A673 (cell line): ENCODE measurements around the gene FARP2. TPM values are rescaled to one million over a fixed set of nuclear protein-coding genes. Genes with fewer than 3 reads are reported as not detected.

Source experiments
- BruUV-seq: library from RNA; stranded (reverse); fragments of 400-500 nt; replicated peaks from 2 replicates; lab custom pipeline; 2021; lab: Mats Ljungman, UMichigan
- CTCF ChIA-PET: fragments of 300-600 bp; sonication (Branson Sonifier 250); formaldehyde crosslinking; loops from one replicate; lab custom pipeline; 2022; ENCODE audit warnings: antibody characterized with exemption; lab: Charles Lee
- POLR2A ChIA-PET: fragments of 300-600 bp; sonication (Branson Sonifier 250); formaldehyde crosslinking; loops from one replicate; lab custom pipeline; 2022; ENCODE audit warnings: antibody characterized with exemption; ENCODE audit not compliant: low non-redundant PET; lab: Charles Lee
- DNase-seq: peaks from one replicate; pipeline ENCODE4 v3.0.0-alpha.2; 2015; ENCODE audit warnings: low spot score
- H3K27ac ChIP-seq: fragments of 200-600 bp; sonication (generic); 2 replicates; pipeline ENCODE4 v1.5.1; 2016; ENCODE audit warnings: mixed run types, low read depth, mild to moderate bottlenecking, mixed read lengths, antibody characterized with exemption, low read length; ENCODE audit not compliant: poor library complexity, severe bottlenecking
- H3K27me3 ChIP-seq: fragments of 200-600 bp; sonication (generic); replicated peaks from 2 replicates; pipeline ENCODE4 v1.6.1; 2017; ENCODE audit warnings: mixed run types, low read depth, mild to moderate bottlenecking, mixed read lengths, antibody characterized with exemption, low read length; ENCODE audit not compliant: insufficient read depth, poor library complexity
- H3K36me3 ChIP-seq: fragments of 200-600 bp; sonication (generic); 2 replicates; pipeline ENCODE4 v1.6.1; 2016; ENCODE audit warnings: mixed run types, mild to moderate bottlenecking, mixed read lengths, antibody characterized with exemption, low read length; ENCODE audit not compliant: insufficient read depth, poor library complexity, severe bottlenecking
- H3K4me1 ChIP-seq: fragments of 200-600 bp; sonication (generic); 2 replicates; pipeline ENCODE4 v1.6.1; 2017; ENCODE audit warnings: mixed run types, mild to moderate bottlenecking, mixed read lengths, antibody characterized with exemption, low read length; ENCODE audit not compliant: insufficient read depth, poor library complexity, severe bottlenecking
- H3K4me3 ChIP-seq: fragments of 200-600 bp; sonication (generic); 2 replicates; pipeline ENCODE4 v1.5.1; 2016; ENCODE audit warnings: low read depth, mixed run types, mild to moderate bottlenecking, mixed read lengths, low read length; ENCODE audit not compliant: poor library complexity, severe bottlenecking
- H3K9me3 ChIP-seq: fragments of 200-600 bp; sonication (generic); 2 replicates; pipeline ENCODE4 v1.6.1; 2016; ENCODE audit warnings: mixed run types, low read depth, mild to moderate bottlenecking, mixed read lengths, antibody characterized with exemption, low read length; ENCODE audit not compliant: poor library complexity, severe bottlenecking
- CTCF ChIP-seq: fragments of 300-800, 200-600 bp; sonication (generic); conservative IDR thresholded peaks from 2 replicates; pipeline ENCODE4 v1.5.1; 2017; ENCODE audit warnings: low read depth, mild to moderate bottlenecking, antibody characterized with exemption, low read length, moderate library complexity, mixed read lengths
- EZH2 ChIP-seq: fragments of 200-600 bp; sonication (generic); IDR thresholded peaks from 2 replicates; pipeline ENCODE4 v1.6.1; 2017; ENCODE audit warnings: borderline replicate concordance, low read depth, mild to moderate bottlenecking, mixed read lengths, antibody characterized with exemption, low read length; ENCODE audit not compliant: poor library complexity, severe bottlenecking
- intact Hi-C: fragments of 100-400 bp; cut with micrococcal nuclease; formaldehyde crosslinking; loops from one replicate; pipeline ENCODE4 v1.10.0; 2022; ENCODE audit not compliant: unreplicated experiment
- total RNA-seq: library from RNA; stranded (reverse); gene quantifications from 2 replicates; pipeline ENCODE4 v1.2.3, GENCODE V29; 2021

The FARP2 gene
- total RNA-seq, 1 experiment from 2014 or later, result 53.3 TPM

GRCh38 chr2:241493092-241493491 is 137.0 kb downstream of the FARP2 start:
- intact Hi-C loops, result no loop called here
- no peak for DNase-seq
- Histone ChIP-seq H3K4me1 (no peaks in the 10 kb centered on the region), H3K9me3 (no peaks in the 10 kb centered on the region), H3K4me3 (no peak overlapping the region), H3K27ac (no peak overlapping the region), H3K36me3 (peaks cover 42% of the 10 kb centered on the region), H3K27me3 (no peaks in the 10 kb centered on the region)
- POLR2A ChIA-PET, result no interaction called here
- CTCF ChIA-PET, result no interaction called here
- TF ChIP-seq EZH2 (no peak), CTCF (no peak)
- BruUV-seq, result no TSS peak

GRCh38 chr2:241494311-241494908 is 138.3 kb downstream of the FARP2 start:
- intact Hi-C loops, result no loop called here
- H3K36me3 ChIP-seq, result peaks cover 55% of the 10 kb centered on the region
- BruUV-seq, result no TSS peak

GRCh38 chr2:241495172-241496002 is 139.3 kb downstream of the FARP2 start:
- BruUV-seq, result no TSS peak
- Histone ChIP-seq H3K4me3 (no peak overlapping the region), H3K27ac (no peak overlapping the region), H3K4me1 (peaks cover 12% of the 10 kb centered on the region), H3K9me3 (no peaks in the 10 kb centered on the region), H3K27me3 (no peaks in the 10 kb centered on the region), H3K36me3 (peaks cover 60% of the 10 kb centered on the region)
- ChIA-PET POLR2A (no interaction called here), CTCF (no interaction called here)
- no peak for TF ChIP-seq CTCF
- no peak for TF ChIP-seq EZH2
- DNase-seq, result no peak
- intact Hi-C loops, result no loop called here

More at GRCh38 chr2:241494311-241494908, 138.3 kb downstream of the FARP2 start:
- no peak for DNase-seq
- Histone ChIP-seq H3K9me3 (no peaks in the 10 kb centered on the region), H3K27me3 (no peaks in the 10 kb centered on the region), H3K4me3 (no peak overlapping the region), H3K27ac (no peak overlapping the region), H3K4me1 (peaks cover 2% of the 10 kb centered on the region)
- ChIA-PET POLR2A (no interaction called here), CTCF (no interaction called here)
- TF ChIP-seq EZH2, result no peak
